ENCODE results near the gene MKRN1.

DNA sequence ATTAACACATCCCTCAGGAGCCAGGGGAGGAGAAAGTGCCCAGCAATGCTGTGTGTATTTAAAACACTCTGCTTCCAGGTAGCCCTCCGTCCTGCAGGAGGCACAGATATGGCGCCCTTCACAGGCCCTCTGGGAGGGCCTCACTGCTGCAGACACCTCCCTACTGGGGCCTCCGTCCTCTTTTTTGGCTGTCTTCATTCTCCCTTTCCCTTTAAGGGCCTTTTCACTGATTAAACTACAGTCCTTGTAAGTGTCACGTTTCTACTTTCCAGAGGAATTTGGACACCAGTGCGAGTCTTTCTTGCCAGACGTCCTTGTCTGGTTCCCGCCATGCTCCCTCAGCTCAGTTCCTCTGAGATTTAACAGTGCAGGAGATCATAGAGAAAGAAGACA, 39.7 kb upstream of the MKRN1 start:
- TF ChIP-seq CTCF (IDR thresholded peaks at IDR 0.05; ENCODE audit: low read depth, low read length, missing input control) = no peak
- no peak for TF ChIP-seq RAD21 (IDR thresholded peaks at IDR 0.05)
- TF ChIP-seq TAF1 (conservative IDR thresholded peaks at IDR 0.05) = no peak
- TF ChIP-seq ATF3 (IDR thresholded peaks at IDR 0.05) = no peak
- no peak for TF ChIP-seq EGR1 (IDR thresholded peaks at IDR 0.05; ENCODE audit: low read depth in 2 of 2)
- no peak for TF ChIP-seq SP1 (IDR thresholded peaks at IDR 0.05)
- no peak for TF ChIP-seq REST (IDR thresholded peaks at IDR 0.05)
- no peak for TF ChIP-seq FOXA1 (IDR thresholded peaks at IDR 0.05)
- TF ChIP-seq JUND (IDR thresholded peaks at IDR 0.05) = no peak
- no peak for TF ChIP-seq GABPA (IDR thresholded peaks at IDR 0.05 in 1 of 2, conservative IDR thresholded peaks at IDR 0.05 in 1 of 2)
- no peak for TF ChIP-seq MAX (IDR thresholded peaks at IDR 0.05)
- TF ChIP-seq ZBTB33 (IDR thresholded peaks at IDR 0.05) = no peak
- no peak for TF ChIP-seq YY1 (IDR thresholded peaks at IDR 0.05)

Data from liver (tissue), 3 donors.